Cerebellar cortex (tissue), 1 donor: ENCODE data around the gene BTG2.
A peak's percentile ranks its signal among the peaks of the same experiment; 100 is the strongest.

Experiments used
- DNase-seq: peaks from one replicate; pipeline ENCODE4 v3.0.0-alpha.2; 2015; ENCODE audit warnings: low spot score

Gene BTG2

DNA sequence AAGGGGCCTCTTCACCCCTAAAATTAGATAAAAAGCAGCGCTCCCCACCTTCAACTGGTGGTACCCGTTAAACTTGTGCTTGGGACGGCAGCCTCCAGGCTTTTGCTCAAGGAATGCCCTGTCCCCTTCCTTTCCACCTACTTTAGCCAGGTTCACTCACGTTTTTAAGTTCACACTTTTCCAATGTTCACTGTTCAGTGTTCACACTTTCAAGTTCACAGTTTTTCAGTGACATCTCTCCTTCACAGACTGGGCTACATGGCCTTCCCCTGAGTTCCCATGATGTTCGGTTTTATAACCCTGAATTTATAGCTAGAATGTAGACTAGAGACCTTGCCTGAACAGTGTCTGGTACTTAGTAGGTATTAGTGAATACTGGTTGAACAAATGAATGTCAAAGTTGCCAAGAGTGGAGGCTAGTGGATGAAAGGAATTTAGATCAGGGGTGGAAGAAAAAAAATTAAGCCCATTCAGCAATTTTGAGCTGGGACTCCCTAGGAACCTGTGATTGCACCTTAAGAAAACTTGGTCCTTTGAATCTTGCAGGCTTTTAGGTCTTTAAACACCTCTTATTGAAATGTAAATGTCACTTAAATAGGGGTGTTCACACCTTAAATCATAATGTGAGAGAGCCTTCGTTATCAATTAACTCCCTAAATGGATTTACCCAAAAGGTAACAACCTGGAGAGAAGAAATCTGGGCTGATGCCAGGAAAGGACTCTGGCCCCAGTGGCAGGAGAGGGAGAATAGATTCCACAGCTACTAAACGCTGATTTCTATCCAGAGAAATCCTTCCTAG lies 12.3 kb downstream of the BTG2 start:
- peak; percentile 21 for DNase-seq

DNA sequence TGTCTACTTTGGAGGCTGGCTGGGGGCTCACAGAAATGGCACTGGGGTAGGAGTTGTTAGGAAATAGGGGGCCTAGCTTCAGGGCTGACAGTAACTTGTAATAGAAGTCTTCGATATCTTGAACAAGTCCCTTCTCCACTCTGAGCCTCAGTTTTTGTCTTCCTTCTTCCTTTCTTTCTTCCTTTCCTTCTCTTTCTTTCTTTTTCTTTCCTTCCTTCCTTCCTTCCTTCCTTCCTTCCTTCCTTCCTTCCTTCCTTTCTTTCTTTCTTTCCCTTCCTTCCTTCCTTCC lies 12.9 kb downstream of the BTG2 start:
- DNase-seq = no peak

DNA sequence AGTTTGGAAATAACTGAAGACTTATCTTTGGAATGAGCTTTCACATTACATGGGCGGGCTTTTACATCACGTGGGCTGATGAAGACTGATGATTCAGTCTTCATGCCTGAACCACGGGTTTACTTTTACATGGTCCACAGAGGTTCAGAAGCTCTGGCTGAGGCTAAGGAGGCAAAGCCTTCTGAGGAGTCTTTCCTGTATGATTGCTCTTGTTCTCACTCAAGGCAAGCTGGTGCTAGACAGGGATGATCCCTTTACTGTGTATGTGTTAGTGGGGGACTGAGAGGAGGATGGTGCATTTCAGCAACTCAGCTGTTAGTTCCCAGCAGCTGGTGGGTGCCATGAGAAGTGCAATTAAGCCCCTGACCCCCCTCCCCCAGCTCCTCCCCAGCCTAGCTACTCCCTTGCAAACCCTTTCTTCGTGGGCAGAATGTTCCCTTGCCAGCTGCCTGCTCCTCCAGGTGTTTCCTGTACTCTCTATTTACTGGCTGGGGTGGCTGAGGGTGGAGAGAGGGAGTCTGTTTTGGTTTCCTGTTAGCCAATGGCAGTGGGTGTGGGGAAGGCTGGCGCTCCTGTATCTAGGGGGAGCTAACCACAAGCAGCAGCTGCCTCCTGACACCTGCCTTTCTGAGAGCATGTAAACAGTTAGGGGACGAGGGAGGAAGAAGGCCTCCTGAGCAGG lies 15.4 kb downstream of the BTG2 start:
- no peak for DNase-seq

DNA sequence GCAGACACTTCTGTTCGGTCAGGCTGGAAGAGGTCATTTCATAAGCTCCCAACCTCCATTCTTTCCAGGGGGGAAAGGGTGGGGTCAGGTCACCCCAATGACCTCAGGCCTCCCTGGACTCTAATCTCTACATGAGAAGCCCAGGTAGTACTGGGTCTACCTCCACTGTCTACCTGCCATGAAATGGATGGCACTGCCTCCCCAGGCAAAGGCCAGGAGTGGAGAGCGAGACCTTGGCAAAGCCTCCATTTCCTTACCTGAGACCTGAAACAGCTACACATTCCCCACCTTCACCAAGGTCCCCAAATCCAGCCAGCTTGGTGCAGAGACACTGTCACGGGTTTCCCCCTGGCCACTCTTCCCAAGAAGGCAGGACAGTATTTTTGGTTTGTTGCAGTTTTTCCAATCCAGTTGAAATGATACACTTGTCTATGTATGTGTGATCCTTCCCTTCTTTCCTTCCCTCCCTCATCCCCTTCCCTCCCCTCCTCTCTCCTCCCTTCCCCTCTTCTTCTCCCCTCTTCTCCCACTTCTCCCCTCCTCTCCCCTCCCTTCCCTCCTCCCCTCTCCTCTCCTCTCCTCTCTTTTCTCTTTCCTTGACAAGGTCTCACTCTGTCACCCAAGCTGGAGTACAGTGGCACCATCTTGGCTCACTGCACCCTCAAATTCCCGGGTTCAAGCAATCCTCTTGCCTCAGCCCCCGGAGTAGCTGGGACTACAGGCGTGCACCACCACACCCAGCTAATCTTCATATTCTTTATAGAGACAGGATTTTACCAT lies 16.1 kb downstream of the BTG2 start:
- DNase-seq = no peak

DNA sequence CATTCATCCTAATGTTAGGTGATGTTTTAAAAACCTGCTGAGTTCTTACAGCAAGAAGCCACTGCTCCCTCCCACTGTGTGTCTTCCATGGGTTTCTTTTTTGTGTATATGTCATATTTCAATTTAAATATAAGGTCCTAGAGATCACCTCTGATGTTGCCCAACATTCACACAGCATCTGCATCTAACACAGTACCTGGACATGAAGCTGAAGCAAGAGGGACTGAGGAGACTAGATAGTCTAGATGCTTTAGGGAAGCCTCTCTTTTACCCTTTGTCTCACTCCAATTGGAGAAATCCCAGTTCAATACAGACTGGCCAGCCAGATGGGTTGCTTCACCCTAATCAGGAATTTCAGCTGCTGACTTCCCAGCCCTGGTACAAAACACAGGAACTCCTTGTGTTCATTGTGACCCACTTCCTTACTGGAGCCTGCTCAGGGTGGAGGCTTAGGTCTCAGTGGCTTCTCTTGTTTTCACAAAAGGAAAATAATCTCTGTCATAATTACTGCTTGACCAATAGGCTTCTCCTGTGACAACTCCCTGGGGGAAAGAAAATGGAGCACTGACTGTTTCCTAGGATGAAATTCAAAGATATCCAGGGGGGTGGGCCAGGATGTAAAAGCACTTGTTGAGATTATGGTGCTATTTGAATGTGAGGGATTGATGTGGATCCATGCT lies 17.3 kb downstream of the BTG2 start:
- no peak for DNase-seq

DNA sequence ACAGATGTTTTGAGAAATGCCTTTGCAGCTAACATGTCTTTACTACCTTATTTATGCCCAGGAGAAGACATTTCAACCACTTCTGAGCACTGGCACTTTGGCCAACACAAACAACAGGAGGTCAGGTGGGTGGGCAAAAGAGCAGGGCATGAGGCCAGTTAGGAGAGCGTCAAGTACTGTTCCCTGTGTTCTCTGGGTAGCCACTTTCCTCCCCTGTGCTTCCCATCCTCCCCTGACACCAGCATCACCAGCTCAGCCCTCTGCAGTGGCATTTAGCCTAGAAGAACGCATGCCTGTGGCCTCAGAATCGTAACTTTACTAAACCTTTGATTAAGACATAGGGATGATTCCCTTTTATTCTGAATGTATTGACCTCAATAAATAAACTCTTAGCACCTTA lies 18.3 kb downstream of the BTG2 start:
- DNase-seq = no peak

DNA sequence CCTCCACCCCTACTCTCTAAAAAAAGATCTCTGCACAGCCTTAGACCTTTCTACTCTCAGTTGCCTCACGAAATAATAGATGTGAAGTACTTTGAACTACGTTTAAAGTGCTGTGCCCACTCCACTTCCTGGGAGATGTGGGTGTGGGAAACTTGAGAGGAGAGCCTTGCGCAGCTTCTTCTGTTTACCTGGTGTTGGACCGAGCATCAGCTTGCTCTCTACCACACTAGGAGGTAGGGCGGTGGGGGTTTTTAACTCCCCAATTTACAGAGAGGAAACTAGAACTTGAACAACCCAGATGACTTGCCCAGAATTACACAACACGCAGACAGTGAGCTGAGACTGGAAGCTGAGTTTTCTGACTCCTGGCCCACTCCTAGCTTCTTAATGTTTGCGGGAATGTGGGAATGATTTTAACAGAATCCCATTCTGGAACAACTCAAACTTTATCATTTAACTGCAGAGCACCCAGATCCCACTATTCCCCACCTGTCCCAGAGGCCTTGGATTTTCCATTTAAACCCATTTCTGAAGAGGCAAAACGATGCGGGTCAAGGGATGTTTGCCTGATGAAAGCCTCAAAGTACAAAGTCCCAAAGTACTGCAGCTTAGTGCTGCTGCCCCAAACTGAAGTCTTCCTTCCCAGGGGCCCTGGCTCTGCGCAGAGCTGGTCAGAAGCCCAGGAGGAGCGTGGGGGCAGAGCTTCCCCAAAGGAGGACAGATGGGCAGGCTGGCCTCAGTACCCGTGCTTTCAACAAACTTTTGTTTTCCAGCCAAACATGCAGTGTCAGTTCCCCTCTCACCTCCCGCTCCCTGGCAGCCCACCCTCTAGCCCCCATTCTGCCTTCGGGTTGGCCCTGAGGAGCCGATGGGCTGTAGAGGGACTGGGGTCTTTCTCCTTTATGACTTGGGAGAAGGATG lies 19.0 kb downstream of the BTG2 start:
- peak; percentile 65 for DNase-seq

DNA sequence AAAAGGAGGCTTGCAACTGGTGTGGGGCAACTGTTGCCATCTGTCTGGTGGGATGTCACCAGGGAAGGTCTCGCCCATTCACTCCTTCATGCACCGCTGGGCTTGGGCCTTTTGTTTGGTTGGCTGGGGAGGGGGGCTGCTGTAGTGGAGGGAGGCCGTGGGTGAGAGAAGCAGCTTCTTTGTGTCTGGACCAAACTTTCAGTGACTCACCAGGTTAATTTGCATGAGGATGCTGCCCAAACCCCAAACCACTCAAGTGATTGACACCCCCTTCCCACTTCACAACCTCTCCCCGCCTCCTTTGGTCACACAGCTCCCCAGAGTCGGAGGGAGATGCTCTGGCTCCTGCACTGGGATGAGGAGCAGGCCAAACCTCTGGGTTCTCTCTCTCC lies 19.7 kb downstream of the BTG2 start:
- DNase-seq = no peak

DNA sequence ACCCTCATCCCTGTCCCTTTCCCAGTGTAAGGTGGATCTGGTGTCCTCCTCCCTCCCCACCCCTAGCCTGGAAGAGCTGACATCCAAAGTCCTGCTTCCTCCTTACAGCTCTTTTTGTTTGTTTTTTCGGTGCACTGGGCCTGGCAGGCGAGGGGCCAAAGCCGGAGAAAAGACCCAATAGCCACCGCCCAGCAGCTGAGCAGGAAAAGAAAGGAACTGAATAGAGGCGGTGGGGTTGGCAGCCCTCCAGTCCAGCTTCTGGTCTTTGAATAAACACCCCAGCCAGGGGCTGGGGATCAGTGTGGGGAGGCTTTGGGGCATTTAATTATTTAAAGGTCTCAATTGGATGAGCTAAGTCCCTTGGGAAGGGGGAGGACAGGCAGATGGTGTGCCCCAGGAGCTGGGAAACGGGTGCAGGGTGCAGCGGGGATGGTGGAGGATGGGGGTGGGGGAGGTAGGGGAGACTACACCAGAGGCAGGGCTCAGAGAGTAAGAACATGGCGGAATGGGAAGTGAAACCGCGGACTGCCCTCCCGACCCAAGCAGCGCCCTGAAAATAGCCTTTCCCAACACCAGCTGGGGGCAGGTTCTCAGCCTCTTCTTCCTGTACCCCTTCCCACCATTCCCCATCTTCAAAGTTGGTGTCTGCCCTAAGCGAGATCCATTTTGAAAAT lies 20.2 kb downstream of the BTG2 start:
- peak; percentile 25 for DNase-seq

DNA sequence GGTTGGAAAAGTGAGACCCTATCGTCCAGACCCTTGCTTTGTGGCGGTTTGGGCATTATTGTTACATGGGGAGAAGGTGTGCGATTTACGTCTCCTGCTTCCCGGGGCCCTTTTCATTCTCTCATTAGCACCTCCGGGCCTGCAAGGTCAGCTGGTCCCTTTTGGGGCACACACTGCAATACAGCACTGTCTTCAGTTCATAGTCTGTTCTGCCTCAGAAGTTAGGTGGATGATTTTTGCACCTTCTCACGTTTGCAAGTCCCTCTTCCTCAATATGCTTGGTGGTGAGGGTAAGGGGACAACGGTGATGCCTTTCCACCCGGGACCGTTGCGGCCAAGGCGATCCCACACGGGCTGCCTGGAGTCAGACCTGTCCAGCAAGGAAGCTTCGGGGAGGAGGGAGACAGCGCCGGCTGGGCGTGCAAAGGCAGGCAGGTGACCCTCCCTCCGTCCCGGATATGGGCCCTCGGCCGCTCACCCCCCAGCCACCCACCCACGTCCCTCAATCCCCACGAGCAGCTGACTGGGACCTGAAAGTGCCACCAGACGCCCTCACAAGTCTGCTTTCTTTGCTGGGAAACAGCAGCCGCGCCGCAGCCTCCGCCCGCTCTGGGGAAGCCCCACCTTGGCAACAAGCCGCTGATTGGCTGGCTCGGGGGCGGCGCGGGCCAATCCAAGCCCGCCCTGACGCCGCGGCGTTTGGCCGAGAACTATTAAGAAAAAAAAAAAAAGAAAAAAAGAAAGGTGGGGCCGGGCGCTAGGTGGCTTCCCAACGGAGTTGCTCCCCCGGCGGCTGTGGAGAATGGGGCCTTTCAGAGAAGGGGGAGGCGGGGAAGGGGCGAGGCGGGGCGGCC lies 21.7 kb downstream of the BTG2 start:
- DNase-seq = peak; percentile 94

DNA sequence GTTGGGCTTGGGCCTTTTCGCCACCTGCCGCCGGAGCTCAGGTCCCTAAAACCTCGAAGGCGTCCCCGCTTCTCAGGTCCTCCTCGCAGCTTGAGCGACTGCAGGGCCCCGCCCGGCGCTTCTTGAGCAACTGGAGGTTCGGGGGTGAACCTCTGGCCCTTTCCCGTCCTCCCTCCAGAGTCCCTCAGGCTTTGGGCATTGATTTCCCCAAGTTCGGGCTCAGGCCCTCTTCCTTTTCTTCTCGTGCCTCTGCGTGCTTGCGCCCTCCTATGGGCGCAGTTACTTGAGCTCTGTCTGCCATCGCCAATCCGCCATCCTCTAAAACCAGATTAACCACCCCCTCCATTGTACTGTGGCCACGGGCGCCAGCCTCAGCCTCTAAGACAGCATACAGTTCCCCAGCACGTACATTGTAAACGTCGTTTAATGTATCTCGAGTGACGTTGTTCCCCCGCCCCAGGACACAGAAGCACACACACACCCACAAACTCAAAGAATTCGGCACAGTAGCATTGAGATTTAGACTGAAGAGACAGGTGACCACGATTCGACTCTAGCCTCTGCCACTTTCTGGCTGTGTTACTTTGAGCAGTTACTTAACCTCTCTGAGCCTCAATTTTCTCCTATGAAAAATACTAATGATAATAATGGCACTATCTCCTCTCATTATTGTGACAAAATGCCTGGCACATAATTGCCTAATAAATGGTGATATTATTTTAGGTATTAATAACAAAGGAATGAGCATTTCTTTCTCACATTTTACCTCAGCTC lies 22.6 kb downstream of the BTG2 start:
- DNase-seq = peak; percentile 75

DNA sequence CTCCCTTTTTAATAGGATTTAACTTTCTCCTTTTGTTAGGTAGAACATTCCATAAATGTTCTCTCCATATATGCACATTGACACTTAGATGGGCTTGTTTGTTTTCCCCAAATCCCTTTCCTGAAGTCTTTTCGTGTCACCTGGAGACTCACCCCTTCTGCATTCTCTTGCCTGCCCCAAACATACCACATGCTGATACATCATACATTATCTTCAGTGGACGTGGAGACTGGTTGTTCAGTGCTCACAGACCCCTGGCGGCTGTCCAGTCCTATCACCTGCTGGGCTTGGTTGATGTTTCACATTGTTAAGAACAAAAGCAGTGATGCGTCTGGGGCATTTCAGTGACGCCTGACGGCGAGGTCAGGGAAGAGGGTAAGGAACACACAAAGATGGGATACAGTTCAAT lies 23.4 kb downstream of the BTG2 start:
- DNase-seq = no peak

DNA sequence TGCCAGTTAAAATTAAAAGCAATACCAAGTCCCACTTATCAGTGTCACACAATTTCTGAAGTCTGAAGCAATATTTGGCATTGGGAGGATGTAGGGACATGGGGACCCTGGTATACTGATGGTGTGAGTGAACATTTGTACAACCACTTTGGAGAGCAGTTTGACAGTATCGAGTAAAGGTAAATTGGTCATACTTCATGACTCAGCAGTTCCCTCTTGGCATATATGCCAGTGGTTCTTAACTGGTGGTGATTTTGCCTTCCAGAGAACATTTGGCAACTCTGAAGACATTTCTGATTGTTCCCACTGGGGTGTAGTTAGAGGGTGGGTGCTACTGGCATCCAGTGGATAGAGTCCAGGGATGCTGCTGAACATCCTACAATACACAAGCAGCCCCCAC lies 25.9 kb downstream of the BTG2 start:
- no peak for DNase-seq

DNA sequence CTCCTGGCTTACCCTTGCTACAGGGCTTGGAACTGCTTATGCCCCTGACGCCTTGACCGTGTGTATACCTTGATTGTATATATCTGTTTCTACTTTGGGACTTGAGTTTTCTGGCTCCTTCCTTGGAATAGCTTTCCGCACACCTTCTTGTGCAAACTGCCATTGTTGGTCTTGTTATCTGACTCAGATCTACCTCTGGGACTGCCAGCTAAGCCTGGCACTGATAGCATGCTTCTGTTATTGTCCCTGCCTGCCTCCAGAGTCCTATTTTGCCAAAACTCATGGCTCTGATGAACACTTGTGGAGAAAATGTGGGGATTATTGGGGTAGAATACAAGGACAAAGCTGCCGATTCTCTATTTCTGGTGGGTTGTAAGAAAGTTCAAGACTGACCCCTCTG lies 30.2 kb downstream of the BTG2 start:
- DNase-seq = peak; percentile 75

DNA sequence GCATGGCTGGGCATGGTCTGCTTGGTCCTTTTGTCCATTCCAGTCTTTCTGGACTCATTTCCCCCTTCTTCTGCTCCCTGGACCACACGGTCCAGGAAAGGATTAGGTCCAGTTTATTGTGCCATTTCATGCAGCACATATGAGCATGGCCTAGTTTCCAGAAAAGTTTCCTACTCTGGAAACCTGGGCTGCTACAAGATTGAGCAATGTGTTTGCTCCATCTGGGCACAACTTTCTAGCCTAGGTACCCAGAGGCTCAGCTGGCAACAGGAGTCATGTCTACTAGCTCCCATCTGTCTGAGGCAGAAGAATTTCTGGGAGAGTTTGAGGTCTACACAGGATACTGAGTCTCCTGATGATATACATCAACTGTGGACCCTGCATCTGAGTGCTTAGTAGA lies 30.8 kb downstream of the BTG2 start:
- no peak for DNase-seq

DNA sequence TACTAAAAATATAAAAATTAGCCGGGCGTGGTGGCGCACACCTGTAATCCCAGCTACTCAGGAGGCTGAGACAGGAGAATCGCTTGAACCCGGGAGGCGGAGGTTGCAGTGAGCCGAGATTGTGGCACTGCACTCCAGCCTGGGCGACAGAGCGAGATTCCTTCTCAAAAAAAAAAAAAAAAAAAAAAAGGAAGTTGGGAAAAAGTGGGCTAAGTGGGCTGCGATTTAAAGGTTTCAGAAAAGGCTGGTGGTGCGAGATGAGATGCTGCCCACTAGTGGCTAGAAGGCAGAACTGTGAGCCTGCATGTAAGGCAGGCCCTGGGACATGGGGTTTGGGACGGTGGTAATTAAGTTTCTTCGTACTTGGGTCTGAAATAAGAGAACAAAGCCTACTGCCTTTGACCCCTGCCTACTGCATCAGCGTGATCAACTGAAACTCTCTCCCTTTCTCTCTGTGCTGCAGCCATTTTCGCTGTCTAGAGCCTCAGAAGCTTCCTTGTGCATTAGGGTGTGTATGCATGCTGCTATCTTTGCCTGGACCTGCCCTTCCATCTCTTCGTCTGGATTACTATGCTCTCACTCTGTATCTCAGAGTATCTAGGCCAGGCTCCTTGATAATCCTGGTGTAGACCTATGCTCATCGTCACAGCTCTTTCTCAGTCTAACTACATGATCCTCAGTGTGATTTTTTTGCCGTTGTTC lies 33.2 kb downstream of the BTG2 start:
- DNase-seq = peak; percentile 84

DNA sequence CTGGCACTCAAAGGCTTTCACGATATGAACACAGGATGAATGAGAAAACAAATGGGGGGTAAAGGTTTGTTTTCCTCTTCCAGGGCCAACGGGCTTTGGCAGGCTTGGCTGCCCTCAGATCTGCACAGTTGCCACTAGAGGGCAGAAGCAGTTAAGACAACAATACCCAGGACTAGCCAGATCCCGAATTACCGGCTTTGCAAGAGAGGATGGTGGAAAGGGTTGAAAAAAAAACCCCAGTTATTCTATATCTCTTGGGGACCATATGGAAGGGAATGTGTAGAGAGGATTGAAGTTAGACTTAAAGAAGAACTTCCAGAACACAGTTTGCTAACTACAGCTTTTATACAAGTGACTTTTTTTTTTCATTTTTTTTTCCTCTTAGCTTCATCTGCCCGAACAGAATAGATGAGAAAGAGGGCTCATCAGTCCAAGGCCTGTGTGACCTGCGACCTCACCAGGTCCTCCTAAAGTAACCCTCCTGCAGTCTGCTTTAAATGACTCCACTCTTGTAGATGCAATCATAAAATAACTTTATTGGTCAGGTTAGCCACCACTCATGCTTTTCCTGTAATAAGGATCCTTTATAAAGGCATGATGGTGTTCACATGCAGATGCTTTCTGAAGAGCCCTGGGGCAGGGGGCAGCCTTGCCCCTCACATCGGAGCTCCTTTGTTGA lies 34.9 kb downstream of the BTG2 start:
- DNase-seq = peak; percentile 93
